SK-N-SH (cell line): ENCODE data around the gene NHSL1. TPM values are rescaled to one million over a fixed set of nuclear protein-coding genes. Genes with fewer than 3 reads are reported as not detected.
A peak's percentile ranks its signal among the peaks of the same experiment; 100 is the strongest.

Experiments
- CTCF ChIA-PET: fragments of 300-600, 350-600 bp; formaldehyde crosslinking; extraction: SDS; loops from one replicate; lab custom pipeline; 2021; lab: Yijun Ruan, JAX
- POLR2A ChIA-PET: fragments of 350-600 bp; sonication (Branson Sonifier 250); formaldehyde crosslinking; extraction: SDS; loops from one replicate; lab custom pipeline; 2020; ENCODE audit warnings: antibody characterized with exemption, inconsistent platforms; lab: Yijun Ruan, JAX
- DNase-seq: peaks from one replicate; pipeline ENCODE4 v3.0.0; 2012
- H2AFZ ChIP-seq: fragments of 200-600 bp; sonication (generic); 2 replicates; pipeline ENCODE4 v1.8.1; 2016; ENCODE audit warnings: antibody characterized with exemption, mild to moderate bottlenecking, low read depth
- H3F3A ChIP-seq: fragments of 200-600 bp; sonication (generic); replicated peaks from 2 replicates; pipeline ENCODE3; 2016; ENCODE audit warnings: antibody characterized with exemption, mild to moderate bottlenecking; ENCODE audit not compliant: insufficient read depth
- H3K27ac ChIP-seq, 2 experiments: fragments of 200-500 bp in 1 of 2; fragments of 200-600 bp in 1 of 2; sonication (Bioruptor generic) in 1 of 2; sonication (generic), shearing (Covaris generic) in 1 of 2; 2 replicates each; pipeline versions ENCODE4 v1.5.1 to v1.6.1; 2014 to 2016; ENCODE audit warnings: low read depth in 2 of 2, inconsistent platforms in 1 of 2, low read length in 1 of 2, mild to moderate bottlenecking in 1 of 2, mixed read lengths in 1 of 2
- H3K27me3 ChIP-seq: fragments of 200-600 bp; sonication (generic), shearing (Covaris generic); 2 replicates; pipeline ENCODE4 v1.6.1; 2016; ENCODE audit warnings: mixed run types; ENCODE audit not compliant: insufficient read depth
- H3K36me3 ChIP-seq, 2 experiments: fragments of 200-500 bp in 1 of 2; fragments of 200-600 bp in 1 of 2; sonication (Bioruptor generic) in 1 of 2; sonication (generic) in 1 of 2; replicated peaks in 1 of 2; 2 replicates each; pipeline versions ENCODE3 to v1.5.1; 2014 to 2016; ENCODE audit warnings: low read length in 1 of 2, mild to moderate bottlenecking in 1 of 2; ENCODE audit not compliant: insufficient read depth in 2 of 2, control insufficient read depth in 1 of 2
- H3K4me1 ChIP-seq, 2 experiments: fragments of 200-500 bp in 1 of 2; fragments of 200-600 bp in 1 of 2; sonication (Bioruptor generic) in 1 of 2; sonication (generic), shearing (Covaris generic) in 1 of 2; 2 replicates each; pipeline versions ENCODE4 v1.5.1 to v1.6.1; 2014 to 2016; ENCODE audit warnings: low read depth in 1 of 2, low read length in 1 of 2, mixed run types in 1 of 2; ENCODE audit not compliant: insufficient read depth in 2 of 2, control insufficient read depth in 1 of 2
- H3K4me2 ChIP-seq: fragments of 200-600 bp; sonication (generic), shearing (Covaris generic); 2 replicates; pipeline ENCODE4 v1.6.1; 2017; ENCODE audit warnings: mixed run types
- H3K4me3 ChIP-seq, 2 experiments: fragments of 200-500 bp in 1 of 2; fragments of 200-600 bp in 1 of 2; sonication (Bioruptor generic) in 1 of 2; sonication (generic), shearing (Covaris generic) in 1 of 2; 2 replicates each; pipeline versions ENCODE4 v1.5.1 to v1.8.1; 2014 to 2016; ENCODE audit warnings: low read depth in 2 of 2, inconsistent platforms in 1 of 2, low read length in 1 of 2, mild to moderate bottlenecking in 1 of 2, mixed read lengths in 1 of 2, moderate library complexity in 1 of 2
- H3K79me2 ChIP-seq: fragments of 200-600 bp; sonication (generic); 2 replicates; pipeline ENCODE4 v1.8.1; 2017; ENCODE audit warnings: mild to moderate bottlenecking; ENCODE audit not compliant: insufficient read depth
- H3K9ac ChIP-seq: fragments of 200-600 bp; sonication (generic); 2 replicates; pipeline ENCODE4 v1.6.1; 2017; ENCODE audit warnings: mixed run types
- H3K9me2 ChIP-seq: fragments of 200-600 bp; sonication (generic); 2 replicates; pipeline ENCODE4 v1.6.1; 2017; ENCODE audit warnings: mixed run types
- H3K9me3 ChIP-seq: fragments of 200-600 bp; sonication (generic); 2 replicates; pipeline ENCODE4 v1.6.1; 2017; ENCODE audit warnings: mixed run types, mild to moderate bottlenecking, moderate library complexity
- H4K20me1 ChIP-seq: fragments of 200-600 bp; sonication (generic); 2 replicates; pipeline ENCODE4 v1.6.1; 2017; ENCODE audit warnings: mild to moderate bottlenecking, mixed run types; ENCODE audit not compliant: insufficient read depth
- CHD2 ChIP-seq: fragments of 150-350 bp; IDR thresholded peaks from 2 replicates; pipeline ENCODE4 v1.6.1; 2018; ENCODE audit warnings: low read length; ENCODE audit not compliant: partially characterized antibody
- FOSL2 ChIP-seq: IDR thresholded peaks from 2 replicates; pipeline ENCODE4 v1.4.0; 2012; ENCODE audit warnings: low read depth, mild to moderate bottlenecking, moderate library complexity, borderline replicate concordance
- FOXM1 ChIP-seq: IDR thresholded peaks from 2 replicates; pipeline ENCODE4 v1.4.0; 2012; ENCODE audit warnings: low read depth, mild to moderate bottlenecking
- NRF1 ChIP-seq: IDR thresholded peaks from 2 replicates; pipeline ENCODE4 v1.6.1; 2012; ENCODE audit warnings: low read depth, mild to moderate bottlenecking, low read length
- POLR2AphosphoS5 ChIP-seq: IDR thresholded peaks from 2 replicates; pipeline ENCODE4 v1.6.1; 2012; ENCODE audit warnings: low read depth, low read length
- RAD21 ChIP-seq: IDR thresholded peaks from 2 replicates; pipeline ENCODE4 v1.6.1; 2012; ENCODE audit warnings: mild to moderate bottlenecking, low read length
- SMC3 ChIP-seq: IDR thresholded peaks from 2 replicates; pipeline ENCODE4 v1.6.1; 2012; ENCODE audit warnings: low read depth, low read length, improper control_type of control experiment
- TCF12 ChIP-seq: IDR thresholded peaks from 2 replicates; pipeline ENCODE4 v1.4.0; 2012
- TEAD4 ChIP-seq: IDR thresholded peaks from 2 replicates; pipeline ENCODE4 v1.4.0; 2012; ENCODE audit warnings: mild to moderate bottlenecking, borderline replicate concordance; ENCODE audit not compliant: insufficient read depth
- WGBS: methylation state at CpG from one replicate; pipeline ENCODE4 v1.1.6; 2017; ENCODE audit warnings: low lambda C conversion rate; 5-methylcytosine and 5-hydroxymethylcytosine counted together
- polyA plus RNA-seq, 3 experiments: library from polyadenylated mRNA; depleted of rRNA; stranded (reverse); fragments of >200 nt; gene quantifications; 2 replicates each; pipeline ENCODE4 v1.2.3, GENCODE V29; 2012
- TF ChIP-seq, protein P1 (sequence below): IDR thresholded peaks from 2 replicates; pipeline ENCODE4; 2012
- TF ChIP-seq, protein P2 (sequence below): fragments of 150-350 bp; IDR thresholded peaks from 2 replicates; pipeline ENCODE4 v1.6.1; 2016; ENCODE audit warnings: mild to moderate bottlenecking, low read depth, low read length
- TF ChIP-seq, protein P3 (sequence below): fragments of 200-600 bp; sonication (generic); IDR thresholded peaks from 2 replicates; pipeline ENCODE4 v1.6.1; 2017; ENCODE audit warnings: antibody characterized with exemption, mild to moderate bottlenecking, moderate library complexity
- TF ChIP-seq, protein P4 (sequence below): IDR thresholded peaks from 2 replicates; pipeline ENCODE4 v1.4.0; 2012; ENCODE audit warnings: low read depth
- TF ChIP-seq, protein P5 (sequence below): IDR thresholded peaks from 2 replicates; pipeline ENCODE4 v1.4.0; 2012; ENCODE audit warnings: low read depth, borderline replicate concordance

NHSL1 gene
- polyA plus RNA-seq, 1 of the 3 experiments (the other 2 are of a cell fraction): under 0.01 TPM

DNA sequence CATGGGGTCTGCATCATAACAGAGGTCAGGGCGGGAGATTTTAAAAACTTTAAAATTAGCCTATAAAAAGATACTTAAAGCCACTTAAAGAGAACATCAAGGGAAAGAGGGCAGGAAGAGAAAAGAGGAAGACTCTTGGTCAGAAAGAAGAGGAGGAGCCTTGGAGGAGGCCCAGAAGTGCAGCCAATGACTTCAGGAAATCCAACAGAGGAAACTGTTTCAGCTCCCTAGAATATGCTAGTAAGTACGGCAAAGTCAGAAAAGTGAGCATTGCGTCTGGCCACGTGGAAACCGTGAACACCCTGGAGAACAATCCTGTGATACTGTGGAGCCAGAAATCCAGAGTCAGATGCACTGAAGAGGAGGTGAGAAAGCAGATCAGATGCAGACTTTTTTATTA lies 22.5 kb upstream of the NHSL1 start:
- H3K9me2 ChIP-seq: no peaks in the 10 kb centered on the region
- H3K79me2 ChIP-seq: no peaks in the 10 kb centered on the region
- H3K27me3 ChIP-seq: no peaks in the 10 kb centered on the region; the same call in 1 of the 2 replicates
- H3K9ac ChIP-seq: no peak overlapping the region
- DNase-seq: no peak
- H3K4me1 ChIP-seq: no peaks in the 10 kb centered on the region
- no peak overlapping the region for H2AFZ ChIP-seq
- no peak overlapping the region for H3K27ac ChIP-seq
- POLR2A ChIA-PET: no interaction called here
- 10% methylated on average over 5 of the region's 5 CpGs for WGBS
- CTCF ChIA-PET: interaction anchor here (1.1 to 7.7 kb wide), 3 partner anchors 91 to 406 kb away, joined by 3 to 42 read pairs (median 18); no protein-coding TSS in a partner anchor
- H4K20me1 ChIP-seq: no peaks in the 10 kb centered on the region
- TF ChIP-seq FOXM1 (no peak), NRF1 (no peak), TCF12 (no peak), TEAD4 (no peak)
- TF ChIP-seq, protein P1, sequence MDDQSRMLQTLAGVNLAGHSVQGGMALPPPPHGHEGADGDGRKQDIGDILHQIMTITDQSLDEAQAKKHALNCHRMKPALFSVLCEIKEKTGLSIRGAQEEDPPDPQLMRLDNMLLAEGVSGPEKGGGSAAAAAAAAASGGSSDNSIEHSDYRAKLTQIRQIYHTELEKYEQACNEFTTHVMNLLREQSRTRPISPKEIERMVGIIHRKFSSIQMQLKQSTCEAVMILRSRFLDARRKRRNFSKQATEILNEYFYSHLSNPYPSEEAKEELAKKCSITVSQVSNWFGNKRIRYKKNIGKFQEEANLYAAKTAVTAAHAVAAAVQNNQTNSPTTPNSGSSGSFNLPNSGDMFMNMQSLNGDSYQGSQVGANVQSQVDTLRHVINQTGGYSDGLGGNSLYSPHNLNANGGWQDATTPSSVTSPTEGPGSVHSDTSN: no peak
- TF ChIP-seq, protein P2, sequence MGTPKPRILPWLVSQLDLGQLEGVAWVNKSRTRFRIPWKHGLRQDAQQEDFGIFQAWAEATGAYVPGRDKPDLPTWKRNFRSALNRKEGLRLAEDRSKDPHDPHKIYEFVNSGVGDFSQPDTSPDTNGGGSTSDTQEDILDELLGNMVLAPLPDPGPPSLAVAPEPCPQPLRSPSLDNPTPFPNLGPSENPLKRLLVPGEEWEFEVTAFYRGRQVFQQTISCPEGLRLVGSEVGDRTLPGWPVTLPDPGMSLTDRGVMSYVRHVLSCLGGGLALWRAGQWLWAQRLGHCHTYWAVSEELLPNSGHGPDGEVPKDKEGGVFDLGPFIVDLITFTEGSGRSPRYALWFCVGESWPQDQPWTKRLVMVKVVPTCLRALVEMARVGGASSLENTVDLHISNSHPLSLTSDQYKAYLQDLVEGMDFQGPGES: no peak
- TF ChIP-seq, all 33 proteins: peak for 0
- Histone ChIP-seq H3K36me3 (no peaks in the 10 kb centered on the region), H3F3A (no peaks in the 10 kb centered on the region), H3K9me3 (no peaks in the 10 kb centered on the region), H3K4me2 (no peak overlapping the region), H3K4me3 (no peak overlapping the region)

DNA sequence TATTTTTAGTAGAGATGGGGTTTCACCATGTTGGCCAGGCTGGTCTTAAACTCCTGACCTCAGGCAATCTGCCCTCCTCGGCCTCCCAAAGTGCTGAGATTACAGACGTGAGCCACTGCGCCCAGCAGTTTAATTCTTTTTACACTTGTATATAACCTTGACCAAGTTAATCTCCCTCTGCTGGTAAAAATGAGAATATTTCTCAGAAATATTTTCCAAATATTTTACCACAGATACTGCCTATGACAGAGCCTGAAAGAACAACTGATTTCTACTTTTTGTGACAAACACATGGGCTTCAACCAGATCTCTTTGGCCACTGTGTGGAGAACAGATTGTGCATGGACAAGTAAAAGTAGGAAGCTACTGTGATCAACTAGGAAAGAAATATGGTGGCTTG lies 21.2 kb upstream of the NHSL1 start:
- 4% methylated on average over 3 of the region's 3 CpGs for WGBS
- Histone ChIP-seq H3K4me3 (no peak overlapping the region), H3K4me2 (no peak overlapping the region), H4K20me1 (no peaks in the 10 kb centered on the region), H3F3A (no peaks in the 10 kb centered on the region), H3K9ac (no peak overlapping the region), H3K27ac (no peak overlapping the region)
- peak; percentile 4 for DNase-seq
- TF ChIP-seq, protein P3, sequence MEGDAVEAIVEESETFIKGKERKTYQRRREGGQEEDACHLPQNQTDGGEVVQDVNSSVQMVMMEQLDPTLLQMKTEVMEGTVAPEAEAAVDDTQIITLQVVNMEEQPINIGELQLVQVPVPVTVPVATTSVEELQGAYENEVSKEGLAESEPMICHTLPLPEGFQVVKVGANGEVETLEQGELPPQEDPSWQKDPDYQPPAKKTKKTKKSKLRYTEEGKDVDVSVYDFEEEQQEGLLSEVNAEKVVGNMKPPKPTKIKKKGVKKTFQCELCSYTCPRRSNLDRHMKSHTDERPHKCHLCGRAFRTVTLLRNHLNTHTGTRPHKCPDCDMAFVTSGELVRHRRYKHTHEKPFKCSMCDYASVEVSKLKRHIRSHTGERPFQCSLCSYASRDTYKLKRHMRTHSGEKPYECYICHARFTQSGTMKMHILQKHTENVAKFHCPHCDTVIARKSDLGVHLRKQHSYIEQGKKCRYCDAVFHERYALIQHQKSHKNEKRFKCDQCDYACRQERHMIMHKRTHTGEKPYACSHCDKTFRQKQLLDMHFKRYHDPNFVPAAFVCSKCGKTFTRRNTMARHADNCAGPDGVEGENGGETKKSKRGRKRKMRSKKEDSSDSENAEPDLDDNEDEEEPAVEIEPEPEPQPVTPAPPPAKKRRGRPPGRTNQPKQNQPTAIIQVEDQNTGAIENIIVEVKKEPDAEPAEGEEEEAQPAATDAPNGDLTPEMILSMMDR: peak; percentile 59
- no peak for TF ChIP-seq TEAD4
- TF ChIP-seq, protein P4, sequence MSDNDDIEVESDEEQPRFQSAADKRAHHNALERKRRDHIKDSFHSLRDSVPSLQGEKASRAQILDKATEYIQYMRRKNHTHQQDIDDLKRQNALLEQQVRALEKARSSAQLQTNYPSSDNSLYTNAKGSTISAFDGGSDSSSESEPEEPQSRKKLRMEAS: no peak
- no peak for TF ChIP-seq POLR2AphosphoS5
- peak; percentile 27; the same call in 1 of the 2 replicates for TF ChIP-seq RAD21
- peak; percentile 27; the same call in 1 of the 2 replicates for TF ChIP-seq SMC3
- no peak for TF ChIP-seq CHD2
- TF ChIP-seq, protein P5, sequence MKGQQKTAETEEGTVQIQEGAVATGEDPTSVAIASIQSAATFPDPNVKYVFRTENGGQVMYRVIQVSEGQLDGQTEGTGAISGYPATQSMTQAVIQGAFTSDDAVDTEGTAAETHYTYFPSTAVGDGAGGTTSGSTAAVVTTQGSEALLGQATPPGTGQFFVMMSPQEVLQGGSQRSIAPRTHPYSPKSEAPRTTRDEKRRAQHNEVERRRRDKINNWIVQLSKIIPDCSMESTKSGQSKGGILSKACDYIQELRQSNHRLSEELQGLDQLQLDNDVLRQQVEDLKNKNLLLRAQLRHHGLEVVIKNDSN: no peak
- TF ChIP-seq FOSL2: no peak
- TF ChIP-seq, protein P1: no peak
- TF ChIP-seq, all 33 proteins: peak for 3
- CTCF ChIA-PET: interaction anchor here (0.8 to 7.7 kb wide), 13 partner anchors 8 to 414 kb away, joined by 3 to 42 read pairs (median 4); no protein-coding TSS in a partner anchor
- no peaks in the 10 kb centered on the region for H3K9me2 ChIP-seq
- H3K9me3 ChIP-seq: no peaks in the 10 kb centered on the region
- H3K27me3 ChIP-seq: peaks cover 7% of the 10 kb centered on the region; the same call in 1 of the 2 replicates
- no peaks in the 10 kb centered on the region for H3K36me3 ChIP-seq
- no peaks in the 10 kb centered on the region for H3K79me2 ChIP-seq
- no peak overlapping the region for H2AFZ ChIP-seq
- POLR2A ChIA-PET: no interaction called here
- no peaks in the 10 kb centered on the region for H3K4me1 ChIP-seq
